ENCODE measurements around the gene LCN12. TPM values are rescaled to one million over a fixed set of nuclear protein-coding genes. Genes with fewer than 3 reads are reported as not detected.

LCN12 gene
- polyA plus RNA-seq, 1 donor (not counting 4 experiments of a cell fraction or from before 2014, with no cell fraction given), result not detected

- Histone ChIP-seq H3K4me2 (ENCODE audit: control insufficient read depth, extremely low read depth, insufficient read depth, low read depth, low read length) (no peak overlapping the region), H3K27ac (ENCODE audit: control insufficient read depth, insufficient read depth, low read length) (no peak overlapping the region), H3K9me1 (ENCODE audit: control insufficient read depth, extremely low read depth, insufficient read depth, low read length) (no peaks in the 10 kb centered on the region), H3K36me3 (ENCODE audit: control insufficient read depth in 2 of 2, extremely low read depth in 1 of 2, insufficient read depth in 2 of 2, low read length in 2 of 2) (peaks cover 18 to 28% of the 10 kb centered on the region in 2 experiments), H4K20me1 (ENCODE audit: control insufficient read depth, extremely low read depth, insufficient read depth, low read length) (no peaks in the 10 kb centered on the region), H3K9me3 (ENCODE audit: control insufficient read depth, low read depth, low read length) (no peaks in the 10 kb centered on the region), H2AFZ (ENCODE audit: control insufficient read depth, low read length) (no peak overlapping the region), H3K79me2 (ENCODE audit: control insufficient read depth, insufficient read depth, low read length) (peaks cover 12% of the 10 kb centered on the region), H3K9ac (ENCODE audit: control insufficient read depth, extremely low read depth, insufficient read depth, low read length) (no peak overlapping the region), H3K27me3 (ENCODE audit: control insufficient read depth, extremely low read depth, insufficient read depth, low read length) (no peaks in the 10 kb centered on the region), H3K4me1 (ENCODE audit: control insufficient read depth, extremely low read depth, insufficient read depth, low read length) (no peaks in the 10 kb centered on the region), H3K4me3 (ENCODE audit: control insufficient read depth in 2 of 3, extremely low read depth in 1 of 3, insufficient read depth in 2 of 3, low read depth in 1 of 3, low read length in 3 of 3) (no peak overlapping the region)
- FAIRE-seq, result no peak
- no peak for DNase-seq (ENCODE audit: low read depth, low spot score)
- no peak for TF ChIP-seq CTCF (optimal IDR thresholded peaks at IDR 0.05 in 1 of 3, IDR thresholded peaks at IDR 0.05 in 1 of 3, conservative IDR thresholded peaks at IDR 0.05 in 1 of 3; ENCODE audit: extremely low read depth in 1 of 3, insufficient read depth in 2 of 3, low read length in 3 of 3)
- TF ChIP-seq EZH2 (IDR thresholded peaks at IDR 0.05; ENCODE audit: low read length), result no peak
- dilution Hi-C loops (cut with MboI; ENCODE audit: extremely low pct_ligation_motif_present, low sequenced_read_pairs), result loop anchor here (25.0 kb wide), 1 partner anchor 125 kb away; the partner anchor contains the start of gene RABL6
These were observed 14.7 kb upstream of the LCN12 start for GRCh38 chr9:136937186-136938001.

GRCh38 chr9:136939431-136939995, 12.6 kb upstream of the LCN12 start:
- dilution Hi-C loops (cut with MboI; ENCODE audit: extremely low pct_ligation_motif_present, low sequenced_read_pairs), result loop anchor here (25.0 kb wide), 1 partner anchor 127 kb away; the partner anchor contains the start of gene RABL6
- TF ChIP-seq CTCF (optimal IDR thresholded peaks at IDR 0.05 in 1 of 3, IDR thresholded peaks at IDR 0.05 in 1 of 3, conservative IDR thresholded peaks at IDR 0.05 in 1 of 3; ENCODE audit: extremely low read depth in 1 of 3, insufficient read depth in 2 of 3, low read length in 3 of 3), result no peak
- TF ChIP-seq EZH2 (IDR thresholded peaks at IDR 0.05; ENCODE audit: low read length), result no peak
- Histone ChIP-seq H3K36me3 (ENCODE audit: control insufficient read depth in 2 of 2, extremely low read depth in 1 of 2, insufficient read depth in 2 of 2, low read length in 2 of 2) (peaks cover 18 to 29% of the 10 kb centered on the region in 2 experiments), H3K4me2 (ENCODE audit: control insufficient read depth, extremely low read depth, insufficient read depth, low read depth, low read length) (no peak overlapping the region), H3K4me1 (ENCODE audit: control insufficient read depth, extremely low read depth, insufficient read depth, low read length) (peaks cover 5% of the 10 kb centered on the region), H3K9ac (ENCODE audit: control insufficient read depth, extremely low read depth, insufficient read depth, low read length) (no peak overlapping the region), H3K27ac (ENCODE audit: control insufficient read depth, insufficient read depth, low read length) (no peak overlapping the region), H3K27me3 (ENCODE audit: control insufficient read depth, extremely low read depth, insufficient read depth, low read length) (no peaks in the 10 kb centered on the region), H3K4me3 (ENCODE audit: control insufficient read depth in 2 of 3, extremely low read depth in 1 of 3, insufficient read depth in 2 of 3, low read depth in 1 of 3, low read length in 3 of 3) (no peak overlapping the region), H3K79me2 (ENCODE audit: control insufficient read depth, insufficient read depth, low read length) (peaks cover 31% of the 10 kb centered on the region), H3K9me3 (ENCODE audit: control insufficient read depth, low read depth, low read length) (no peaks in the 10 kb centered on the region), H4K20me1 (ENCODE audit: control insufficient read depth, extremely low read depth, insufficient read depth, low read length) (no peaks in the 10 kb centered on the region), H2AFZ (ENCODE audit: control insufficient read depth, low read length) (no peak overlapping the region), H3K9me1 (ENCODE audit: control insufficient read depth, extremely low read depth, insufficient read depth, low read length) (no peaks in the 10 kb centered on the region)
- no peak for DNase-seq (ENCODE audit: low read depth, low spot score)
- no peak for FAIRE-seq
